ENCODE measurements around the gene OOSP1. TPM values are rescaled to one million over a fixed set of nuclear protein-coding genes. Genes with fewer than 3 reads are reported as not detected.
"Not testable (repeated sequence)": the region's sequence is repeated elsewhere in the genome, so short reads cannot be mapped to it uniquely, and the experiment has no call there.

The OOSP1 gene
- total and polyA plus RNA-seq, 2 of the 8 experiments (the other 6 are each of a cell fraction or from before 2014, with no cell fraction given) = not detected

DNA sequence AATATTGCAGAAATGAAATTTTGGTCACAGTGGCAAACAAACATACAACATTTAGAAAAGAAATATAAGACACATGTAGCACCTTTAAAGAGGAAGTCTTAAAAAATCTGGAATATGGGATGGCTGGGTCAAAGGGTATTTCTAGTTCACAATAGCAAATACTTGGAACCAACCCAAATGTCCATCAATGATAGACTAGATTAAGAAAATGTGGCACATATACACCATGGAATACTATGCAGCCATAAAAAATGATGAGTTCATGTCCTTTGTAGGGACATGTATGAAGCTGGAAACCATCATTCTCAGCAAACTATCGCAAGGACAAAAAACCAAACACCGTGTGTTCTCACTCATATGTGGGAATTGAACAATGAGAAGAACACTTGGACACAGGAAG lies 34.7 kb upstream of the OOSP1 start:
- H3K27ac ChIP-seq (ENCODE audit: low read depth, low read length); H3K4me2 ChIP-seq (ENCODE audit: insufficient read depth in 1 of 2, low read depth in 2 of 2, low read length in 2 of 2); H3K9ac ChIP-seq (replicated peaks in 1 of 4; ENCODE audit: extremely low read depth in 1 of 4, low read depth in 3 of 4, low read length in 3 of 4); H2BK15ac ChIP-seq (ENCODE audit: low read length); H3K27me3 ChIP-seq (replicated peaks in 1 of 4; ENCODE audit: control insufficient read depth in 3 of 4, extremely low read depth in 1 of 4, insufficient read depth in 3 of 4, low read length in 3 of 4); H3K4ac ChIP-seq (replicated peaks; ENCODE audit: insufficient read length, low read depth, low read length); H3K56ac ChIP-seq (replicated peaks; ENCODE audit: insufficient read length, low read depth, low read length); H2BK120ac ChIP-seq (replicated peaks; ENCODE audit: low read depth, low read length); H2AK5ac ChIP-seq (ENCODE audit: low read depth, low read length); H3K4me1 ChIP-seq (replicated peaks in 1 of 4; ENCODE audit: control insufficient read depth in 3 of 4, insufficient read depth in 4 of 4, low read length in 3 of 4); H3K23ac ChIP-seq (ENCODE audit: insufficient read length); H2AFZ ChIP-seq (ENCODE audit: low read length); H3K79me2 ChIP-seq (ENCODE audit: control insufficient read depth in 1 of 2, insufficient read depth in 2 of 2, low read length in 2 of 2); H3K79me1 ChIP-seq (ENCODE audit: low read depth, low read length); H2BK20ac ChIP-seq (ENCODE audit: low read length); H2BK5ac ChIP-seq (ENCODE audit: low read depth, low read length); H2BK12ac ChIP-seq (ENCODE audit: low read depth, low read length); H3K23me2 ChIP-seq (ENCODE audit: low read depth, low read length); H3K18ac ChIP-seq (ENCODE audit: extremely low read depth, low read length); H4K91ac ChIP-seq (replicated peaks; ENCODE audit: insufficient read length, low read length); H3K14ac ChIP-seq (ENCODE audit: insufficient read length); H4K20me1 ChIP-seq (replicated peaks in 1 of 2; ENCODE audit: control insufficient read depth in 1 of 2, insufficient read depth in 2 of 2, low read length in 2 of 2); H4K8ac ChIP-seq (ENCODE audit: extremely low read depth, insufficient read depth, low read length); H3K9me3 ChIP-seq (ENCODE audit: insufficient read depth in 2 of 2, low read depth in 1 of 2, low read length in 1 of 2); H3K4me3 ChIP-seq (ENCODE audit: extremely low read depth in 1 of 4, insufficient read depth in 2 of 4, low read depth in 3 of 4, low read length in 4 of 4); H3K36me3 ChIP-seq (ENCODE audit: control insufficient read depth in 2 of 4, insufficient read depth in 4 of 4, low read length in 3 of 4); FAIRE-seq; DNase-seq (ENCODE audit: low read depth in 1 of 2, low spot score in 2 of 2); POLR2A ChIA-PET (ENCODE audit: partially characterized antibody); H4K5ac ChIP-seq (ENCODE audit: insufficient read length, low read depth, low read length): not testable (repeated sequence)
- 85% methylated on average over 2 of the region's 2 CpGs; no CpG with 5 or more reads in 1 of the 2 experiments for WGBS, 2 experiments (ENCODE audit: extremely low coverage in 1 of 2, insufficient coverage in 1 of 2, insufficient read length in 1 of 2, insufficient replicate concordance in 2 of 2, low coverage in 1 of 2, low lambda C conversion rate in 2 of 2, missing lambda C conversion rate in 1 of 2)
- CTCF ChIA-PET (ENCODE audit: partially characterized antibody) = interaction anchor here (1.5 kb wide), 1 partner anchor 11 kb away, joined by 4 read pairs; no protein-coding TSS in a partner anchor

All from H1 (cell line).